DOHH2 (cell line): ENCODE results near the gene AFF1.

Experiments used
- H3F3A ChIP-seq: fragments of 200-600 bp; sonication (generic), shearing (Covaris generic); 2 replicates; pipeline ENCODE4 v1.6.0; 2016; ENCODE audit warnings: antibody characterized with exemption, mild to moderate bottlenecking; ENCODE audit not compliant: control insufficient read depth, insufficient read depth
- H3K27ac ChIP-seq: fragments of 200-600 bp; sonication (generic); 2 replicates; pipeline ENCODE4 v1.5.1; 2014; ENCODE audit warnings: low read depth, mild to moderate bottlenecking, low read length, moderate library complexity
- H3K27me3 ChIP-seq: fragments of 200-600 bp; sonication (generic); 2 replicates; pipeline ENCODE4 v1.6.1; 2014; ENCODE audit warnings: mild to moderate bottlenecking, low read length, mixed read lengths; ENCODE audit not compliant: control insufficient read depth
- H3K36me3 ChIP-seq: fragments of 200-600 bp; sonication (generic); 2 replicates; pipeline ENCODE4 v1.6.1; 2014; ENCODE audit warnings: mild to moderate bottlenecking, low read length, moderate library complexity, mixed read lengths; ENCODE audit not compliant: control insufficient read depth
- H3K4me1 ChIP-seq: fragments of 200-600 bp; sonication (generic); 2 replicates; pipeline ENCODE4 v1.6.1; 2014; ENCODE audit warnings: mild to moderate bottlenecking, low read length, mixed read lengths; ENCODE audit not compliant: control insufficient read depth
- H3K4me2 ChIP-seq: fragments of 200-600 bp; sonication (generic); 2 replicates; pipeline ENCODE4 v1.6.0; 2014; ENCODE audit warnings: mild to moderate bottlenecking, low read length, moderate library complexity
- H3K4me3 ChIP-seq: fragments of 200-600 bp; sonication (generic); 2 replicates; pipeline ENCODE4 v1.5.1; 2014; ENCODE audit warnings: mild to moderate bottlenecking, low read length, mixed read lengths
- H3K79me2 ChIP-seq: fragments of 200-600 bp; sonication (generic); 2 replicates; pipeline ENCODE4 v1.6.1; 2014; ENCODE audit warnings: mild to moderate bottlenecking, low read length, mixed read lengths; ENCODE audit not compliant: control insufficient read depth
- H3K9me2 ChIP-seq: fragments of 200-600 bp; sonication (generic); replicated peaks from 2 replicates; pipeline ENCODE4 v1.6.1; 2014; ENCODE audit warnings: mild to moderate bottlenecking, low read length, mixed read lengths; ENCODE audit not compliant: control insufficient read depth
- H3K9me3 ChIP-seq: fragments of 200-600 bp; sonication (generic); 2 replicates; pipeline ENCODE4 v1.6.1; 2014; ENCODE audit warnings: antibody characterized with exemption, low read length, mixed read lengths; ENCODE audit not compliant: control insufficient read depth, insufficient read depth
- H4K20me1 ChIP-seq: fragments of 200-600 bp; sonication (generic); 2 replicates; pipeline ENCODE4 v1.6.0; 2014; ENCODE audit warnings: low read depth, mild to moderate bottlenecking, antibody characterized with exemption, low read length, moderate library complexity; ENCODE audit not compliant: control insufficient read depth, insufficient read depth
- EZH2phosphoT487 ChIP-seq: fragments of 200-600 bp; sonication (generic); IDR thresholded peaks from 2 replicates; pipeline ENCODE4 v1.6.1; 2017; ENCODE audit warnings: borderline replicate concordance, mild to moderate bottlenecking, antibody characterized with exemption, low read length, moderate library complexity, mixed read lengths
- TF ChIP-seq, protein P1 (sequence below): fragments of 200-600 bp; sonication (generic); IDR thresholded peaks from one replicate; pipeline ENCODE4 v1.5.1; 2014; ENCODE audit warnings: antibody characterized with exemption, mild to moderate bottlenecking, low read depth, low read length; ENCODE audit not compliant: poor library complexity, severe bottlenecking

AFF1 gene

GRCh38 chr4:86919561-86920223 lies 15.1 kb upstream of the AFF1 start:
- Histone ChIP-seq H3K27ac (no peak overlapping the region), H3K9me2 (no peaks in the 10 kb centered on the region), H4K20me1 (no peaks in the 10 kb centered on the region), H3K4me1 (peaks cover 5% of the 10 kb centered on the region), H3K4me2 (no peak overlapping the region), H3K9me3 (no peaks in the 10 kb centered on the region), H3K79me2 (no peaks in the 10 kb centered on the region), H3K4me3 (no peak overlapping the region), H3K27me3 (no peaks in the 10 kb centered on the region), H3K36me3 (no peaks in the 10 kb centered on the region), H3F3A (peaks cover 3% of the 10 kb centered on the region; the same call in 1 of the 2 replicates)
- no peak for TF ChIP-seq EZH2phosphoT487
- TF ChIP-seq, protein P1, sequence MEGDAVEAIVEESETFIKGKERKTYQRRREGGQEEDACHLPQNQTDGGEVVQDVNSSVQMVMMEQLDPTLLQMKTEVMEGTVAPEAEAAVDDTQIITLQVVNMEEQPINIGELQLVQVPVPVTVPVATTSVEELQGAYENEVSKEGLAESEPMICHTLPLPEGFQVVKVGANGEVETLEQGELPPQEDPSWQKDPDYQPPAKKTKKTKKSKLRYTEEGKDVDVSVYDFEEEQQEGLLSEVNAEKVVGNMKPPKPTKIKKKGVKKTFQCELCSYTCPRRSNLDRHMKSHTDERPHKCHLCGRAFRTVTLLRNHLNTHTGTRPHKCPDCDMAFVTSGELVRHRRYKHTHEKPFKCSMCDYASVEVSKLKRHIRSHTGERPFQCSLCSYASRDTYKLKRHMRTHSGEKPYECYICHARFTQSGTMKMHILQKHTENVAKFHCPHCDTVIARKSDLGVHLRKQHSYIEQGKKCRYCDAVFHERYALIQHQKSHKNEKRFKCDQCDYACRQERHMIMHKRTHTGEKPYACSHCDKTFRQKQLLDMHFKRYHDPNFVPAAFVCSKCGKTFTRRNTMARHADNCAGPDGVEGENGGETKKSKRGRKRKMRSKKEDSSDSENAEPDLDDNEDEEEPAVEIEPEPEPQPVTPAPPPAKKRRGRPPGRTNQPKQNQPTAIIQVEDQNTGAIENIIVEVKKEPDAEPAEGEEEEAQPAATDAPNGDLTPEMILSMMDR: no peak

- no peaks in the 10 kb centered on the region for H3K36me3 ChIP-seq
- no peaks in the 10 kb centered on the region for H3K27me3 ChIP-seq
- no peak for TF ChIP-seq EZH2phosphoT487
- TF ChIP-seq, protein P1: no peak
- no peaks in the 10 kb centered on the region for H3K9me3 ChIP-seq
- no peak overlapping the region for H3K4me2 ChIP-seq
- H3K4me3 ChIP-seq: no peak overlapping the region
- no peaks in the 10 kb centered on the region for H4K20me1 ChIP-seq
- H3F3A ChIP-seq: peaks cover 3% of the 10 kb centered on the region; the same call in 1 of the 2 replicates
- H3K9me2 ChIP-seq: no peaks in the 10 kb centered on the region
- H3K4me1 ChIP-seq: peaks cover 7% of the 10 kb centered on the region
- H3K79me2 ChIP-seq: no peaks in the 10 kb centered on the region
- no peak overlapping the region for H3K27ac ChIP-seq
Measured at GRCh38 chr4:86921608-86922252, 13.1 kb upstream of the AFF1 start.

GRCh38 chr4:86924811-86925210 lies 10.0 kb upstream of the AFF1 start:
- no peak overlapping the region for H3K27ac ChIP-seq

More at GRCh38 chr4:86924811-86925210, 10.0 kb upstream of the AFF1 start:
- H3K4me1 ChIP-seq: peaks cover 29% of the 10 kb centered on the region
- TF ChIP-seq, protein P1: no peak
- TF ChIP-seq EZH2phosphoT487: no peak
- H3K9me3 ChIP-seq: no peaks in the 10 kb centered on the region
- no peak overlapping the region for H3K4me3 ChIP-seq
- H3F3A ChIP-seq: peaks cover 3% of the 10 kb centered on the region; the same call in 1 of the 2 replicates
- H3K4me2 ChIP-seq: no peak overlapping the region
- no peaks in the 10 kb centered on the region for H3K79me2 ChIP-seq
- H3K27me3 ChIP-seq: no peaks in the 10 kb centered on the region
- no peaks in the 10 kb centered on the region for H3K36me3 ChIP-seq
- H4K20me1 ChIP-seq: no peaks in the 10 kb centered on the region
- H3K9me2 ChIP-seq: no peaks in the 10 kb centered on the region
